Heart left ventricle (tissue), 16 donors: ENCODE measurements around the gene PI4K2A. TPM values are rescaled to one million over a fixed set of nuclear protein-coding genes. Genes with fewer than 3 reads are reported as not detected.
"Not testable (repeated sequence)": the region's sequence is repeated elsewhere in the genome, so short reads cannot be mapped to it uniquely, and the experiment has no call there.

Experiments
- ATAC-seq, 4 donors: fragments of 200-7000 bp; cut with Tn5 transposase; one replicate each; pipeline ENCODE4 v1.9.1; 2020 to 2022; ENCODE audit warnings: moderate library complexity in 4 of 4, mild to moderate bottlenecking in 3 of 4, moderate number of reproducible peaks in 1 of 4
- DNase-seq, 5 donors: peaks; one replicate each; pipeline ENCODE4 v3.0.0-alpha.2; 2020
- H3K27ac ChIP-seq, 12 donors: fragments of 200-600 bp; sonication (generic) in 4 of 12; one replicate each; pipeline versions ENCODE4 v1.5.0 to v1.8.0; 2016 to 2022; ENCODE audit warnings: mild to moderate bottlenecking in 2 of 12
- H3K27me3 ChIP-seq, 9 donors: fragments of 200-600 bp; sonication (generic) in 2 of 9; one replicate each; pipeline versions ENCODE4 v1.5.1 to v1.8.0; 2016 to 2022; ENCODE audit warnings: mild to moderate bottlenecking in 3 of 9
- H3K36me3 ChIP-seq, 9 donors: fragments of 200-600 bp; sonication (generic) in 2 of 9; one replicate each; pipeline versions ENCODE4 v1.5.0 to v1.8.0; 2018 to 2022; ENCODE audit warnings: mild to moderate bottlenecking in 2 of 9
- H3K4me1 ChIP-seq, 12 donors: fragments of 200-600 bp; sonication (generic) in 4 of 12; one replicate each; pipeline versions ENCODE4 v1.5.0 to v1.8.0; 2016 to 2022; ENCODE audit warnings: mild to moderate bottlenecking in 3 of 12
- H3K4me3 ChIP-seq, 12 donors: fragments of 200-600 bp; sonication (generic) in 4 of 12; one replicate each; pipeline versions ENCODE4 v1.5.0 to v1.8.0; 2017 to 2022; ENCODE audit warnings: mild to moderate bottlenecking in 9 of 12, moderate library complexity in 4 of 12
- H3K9me3 ChIP-seq, 12 donors: fragments of 200-600 bp; sonication (generic) in 4 of 12; one replicate each; pipeline versions ENCODE4 v1.5.0 to v1.8.0; 2016 to 2022; ENCODE audit warnings: mild to moderate bottlenecking in 1 of 12
- CTCF ChIP-seq, 12 donors: fragments of 200-600 bp; sonication (generic) in 4 of 12; IDR thresholded peaks; one replicate each; pipeline versions ENCODE4 v1.5.0 to v1.8.0; 2018 to 2022; ENCODE audit warnings: antibody characterized with exemption in 12 of 12, mild to moderate bottlenecking in 5 of 12
- POLR2A ChIP-seq, 2 donors: fragments of 450-650 bp; IDR thresholded peaks; one replicate each; pipeline ENCODE4 v1.6.1; 2017; ENCODE audit warnings: antibody characterized with exemption in 2 of 2, mild to moderate bottlenecking in 2 of 2, moderate library complexity in 2 of 2
- WGBS, 4 donors: extraction: QIAGEN DNeasy Blood & Tissue Kit in 2 of 4; methylation state at CpG; one replicate each; pipeline versions ENCODE4 v1.1.5 to v1.1.7; 2013 to 2018; 5-methylcytosine and 5-hydroxymethylcytosine counted together
- intact Hi-C, 10 donors: fragments of 100-400 bp; cut with DNase I; formaldehyde crosslinking; loops; one replicate each; pipeline versions ENCODE4 v1.11.1 to v1.14.2; 2022
- polyA plus RNA-seq, 2 donors: library from polyadenylated mRNA; stranded (reverse); fragments of 200-250 nt; gene quantifications; one replicate each; pipeline ENCODE4 v1.2.3, GENCODE V29; 2013
- total RNA-seq, 9 donors: library from RNA; depleted of rRNA in 2 of 9; stranded (reverse); fragments of >200 nt in 2 of 9; fragmentation: NEBNext Ultra II Directional in 3 of 9; extraction: Animal tissue kit (Norgen Biotek cat#: 25700) in 3 of 9; gene quantifications; one replicate each; pipeline versions ENCODE4 v1.1.0 to v1.2.4, GENCODE V29; 2016 to 2023
- donor health status: ischemic (EF 13 %, LVEDD 7.1; RV severe dilation, severe dysfunction).
- donor health status: healthy with polysubstance abuse.
- donor health status: DM: no; HTN: yes; CAD: no.
- donor health status: DM: no; HTN: no; CAD: no.
- donor health status: ischemic (EF 25% LVEDD 6.9; RV normal size, moderate dysfunction).
- donor health status: ischemic (EF 25% LVEDD 5.7; RV mildly dilated, moderate dysfunction).
- donor health status: healthy.
- donor health status: DM: yes; HTN: yes; CAD: no.
- donor health status: ischemic (EF 35%, LVEDD 5.7; RV mildly dilated, moderate dysfunction).
- donor health status: nonischemic (EF 11% LVEDD 7.7; RV severe dilation, severe dysfunction).
- donor health status: DM: yes; HTN: yes; CAD: no.
- donor health status: PGD.
- donor health status: ischemic (EF 29% LVEDD 5.4; RV normal size, mild dysfunction).
- donor health status: nonischemic (EF 23%, LVEDD 6.1; RV moderate dilation, normal function).

PI4K2A gene
- total and polyA plus RNA-seq, 11 donors = 5.6 to 36.8 (median 17.3) TPM

- Histone ChIP-seq H3K4me1 (peaks cover 0 to 18% (median 5%) of the 10 kb centered on the region in 12 donors), H3K36me3 (no peaks in the 10 kb centered on the region), H3K27ac (no peak overlapping the region), H3K9me3 (no peaks in the 10 kb centered on the region), H3K27me3 (no peaks in the 10 kb centered on the region), H3K4me3 (no peak overlapping the region)
- no peak for TF ChIP-seq CTCF (IDR thresholded peaks at IDR 0.05)
- no peak for TF ChIP-seq POLR2A (IDR thresholded peaks at IDR 0.05)
- ATAC-seq (no peak), DNase-seq (no peak)
- WGBS, 4 donors = 86 to 95% (median 91%) methylated on average over 1 of the region's 1 CpG
- intact Hi-C loops = no loop called here
Measured at GRCh38 chr10:97635577-97635976, 4.9 kb upstream of the PI4K2A start.

GRCh38 chr10:97639090-97639489 is 1.4 kb upstream of the PI4K2A start:
- intact Hi-C loops, DNase-seq: not testable (repeated sequence)
- WGBS, 4 donors = 86 to 94% (median 87%) methylated on average over 3 of the region's 3 CpGs

GRCh38 chr10:97640868-97641811 is 669 bp downstream of the PI4K2A start:
- ATAC-seq (peak in 2 of 4 donors; percentile 59 to 66), DNase-seq (peak; percentile 17 to 67 (median 37))
- peak overlapping the region; percentile 32 to 93 (median 84) for H3K4me3 ChIP-seq
- H3K9me3 ChIP-seq = no peaks in the 10 kb centered on the region
- H3K36me3 ChIP-seq = peaks cover 0 to 28% (median 16%) of the 10 kb centered on the region in 9 donors
- TF ChIP-seq CTCF (IDR thresholded peaks at IDR 0.05) (no peak), POLR2A (IDR thresholded peaks at IDR 0.05) (no peak)
- peaks cover 0 to 21% (median 12%) of the 10 kb centered on the region in 12 donors for H3K4me1 ChIP-seq
- intact Hi-C loops = loop anchor here in 1 of 10 donors (5.0 kb wide), 1 partner anchor 46 kb away; the partner anchor contains the start of gene AVPI1
- H3K27ac ChIP-seq = peak overlapping the region; percentile 41 to 90 (median 78)
- H3K27me3 ChIP-seq = no peaks in the 10 kb centered on the region
- WGBS, 4 donors = 1 to 2% (median 1%) methylated on average over 63 to 67 of the region's 67 CpGs

More at GRCh38 chr10:97639090-97639489, 1.4 kb upstream of the PI4K2A start:
- not testable (repeated sequence) for H3K27me3 ChIP-seq, H3K27ac ChIP-seq, H3K36me3 ChIP-seq, H3K4me3 ChIP-seq, ATAC-seq, H3K9me3 ChIP-seq
- peaks cover 0 to 21% (median 12%) of the 10 kb centered on the region in 12 donors for H3K4me1 ChIP-seq

GRCh38 chr10:97642471-97643159 is 2.1 kb downstream of the PI4K2A start:
- not testable (repeated sequence) for DNase-seq, H3K27me3 ChIP-seq, H3K27ac ChIP-seq, H3K9me3 ChIP-seq, ATAC-seq
- Histone ChIP-seq H3K36me3 (peaks cover 0 to 38% (median 27%) of the 10 kb centered on the region in 9 donors), H3K4me3 (peak overlapping the region in 5 of 12 donors; percentile 68 to 93 (median 83)), H3K4me1 (peaks cover 0 to 26% (median 12%) of the 10 kb centered on the region in 12 donors)
- 95 to 97% (median 96%) methylated on average over 13 of the region's 13 CpGs for WGBS, 4 donors
- intact Hi-C loops = loop anchor here in 1 of 10 donors (5.0 kb wide), 1 partner anchor 45 kb away; the partner anchor contains the start of gene AVPI1
